Common myeloid progenitor, CD34-positive (primary cell): ENCODE measurements around the gene ARMC9.

Experiments used
- CTCF ChIA-PET: fragments of 350-600 bp; sonication (Branson Sonifier 250); formaldehyde crosslinking; loops from one replicate; lab custom pipeline; 2021; ENCODE audit warnings: antibody characterized with exemption; lab: Charles Lee
- POLR2A ChIA-PET: fragments of 350-600 bp; sonication (Branson Sonifier 250); formaldehyde crosslinking; loops from one replicate; lab custom pipeline; 2021; ENCODE audit warnings: antibody characterized with exemption; lab: Charles Lee
- DNase-seq, 3 donors: peaks; one replicate each; pipeline versions ENCODE4 v3.0.0 to v3.0.0-alpha.2; 2013
- H3K27ac ChIP-seq, 2 experiments: 1 replicate in 1 of 2; 2 replicates in 1 of 2; pipeline ENCODE4 v1.7.0; 2013; ENCODE audit warnings: inconsistent platforms in 2 of 2, low read length in 2 of 2, mild to moderate bottlenecking in 2 of 2, low read depth in 1 of 2, moderate library complexity in 1 of 2; ENCODE audit not compliant: severe bottlenecking in 2 of 2, insufficient read depth in 1 of 2, poor library complexity in 1 of 2
- H3K27me3 ChIP-seq, 5 experiments: replicated peaks in 2 of 5; 1 replicate in 3 of 5; 2 replicates in 2 of 5; pipeline versions ENCODE4 v1.6.1 to v1.7.0; 2013; ENCODE audit warnings: low read length in 4 of 5, mild to moderate bottlenecking in 2 of 5, moderate library complexity in 2 of 5, inconsistent platforms in 1 of 5; ENCODE audit not compliant: insufficient read depth in 5 of 5, control insufficient read depth in 4 of 5
- H3K36me3 ChIP-seq, 4 experiments: 1 replicate in 2 of 4; 2 replicates in 2 of 4; pipeline versions ENCODE4 v1.6.1 to v1.7.0; 2013; ENCODE audit warnings: low read length in 3 of 4, control low read depth in 1 of 4, mild to moderate bottlenecking in 1 of 4; ENCODE audit not compliant: control insufficient read depth in 4 of 4, insufficient read depth in 4 of 4
- H3K4me1 ChIP-seq, 4 experiments: 1 replicate in 3 of 4; 2 replicates in 1 of 4; pipeline versions ENCODE4 v1.6.1 to v1.7.1; 2013; ENCODE audit warnings: low read length in 3 of 4, mild to moderate bottlenecking in 3 of 4, control low read depth in 1 of 4, inconsistent platforms in 1 of 4, moderate library complexity in 1 of 4; ENCODE audit not compliant: control insufficient read depth in 4 of 4, insufficient read depth in 4 of 4; ENCODE audit errors: control extremely low read depth in 1 of 4
- H3K4me3 ChIP-seq, 7 experiments: 1 replicate in 4 of 7; 2 replicates in 3 of 7; pipeline versions ENCODE4 v1.5.1 to v1.7.0; 2013; ENCODE audit warnings: mild to moderate bottlenecking in 7 of 7, low read length in 6 of 7, moderate library complexity in 6 of 7, inconsistent platforms in 2 of 7, low read depth in 2 of 7, control low read depth in 1 of 7; ENCODE audit not compliant: insufficient read depth in 4 of 7, control insufficient read depth in 1 of 7; ENCODE audit errors: extremely low read depth in 1 of 7
- H3K9me3 ChIP-seq, 5 experiments: 1 replicate in 4 of 5; 2 replicates in 1 of 5; pipeline versions ENCODE4 v1.6.1 to v1.7.1; 2013; ENCODE audit warnings: low read length in 4 of 5, mild to moderate bottlenecking in 2 of 5, inconsistent platforms in 1 of 5, low read depth in 1 of 5, moderate library complexity in 1 of 5; ENCODE audit not compliant: control insufficient read depth in 4 of 5, insufficient read depth in 2 of 5; ENCODE audit errors: control extremely low read depth in 1 of 5
- WGBS: methylation state at CpG from one replicate; pipeline ENCODE4 v1.1.5; 2013; ENCODE audit not compliant: insufficient coverage; 5-methylcytosine and 5-hydroxymethylcytosine counted together

The ARMC9 gene

GRCh38 chr2:231353469-231353868 lies 155.0 kb downstream of the ARMC9 start:
- Histone ChIP-seq H3K27me3 (no peaks in the 10 kb centered on the region), H3K36me3 (no peaks in the 10 kb centered on the region), H3K9me3 (no peaks in the 10 kb centered on the region), H3K4me1 (peaks cover 0 to 6% (median 2%) of the 10 kb centered on the region in 4 experiments), H3K4me3 (no peak overlapping the region), H3K27ac (no peak overlapping the region)
- POLR2A ChIA-PET, result no interaction called here
- no peak for DNase-seq
- CTCF ChIA-PET, result no interaction called here
- WGBS, result 100% methylated on average over 5 of the region's 6 CpGs

GRCh38 chr2:231355508-231356465 lies 157.4 kb downstream of the ARMC9 start:
- Histone ChIP-seq H3K36me3 (no peaks in the 10 kb centered on the region), H3K27ac (no peak overlapping the region), H3K4me1 (peaks cover 0 to 6% (median 0%) of the 10 kb centered on the region in 4 experiments), H3K4me3 (no peak overlapping the region), H3K9me3 (no peaks in the 10 kb centered on the region), H3K27me3 (no peaks in the 10 kb centered on the region)
- ChIA-PET POLR2A (no interaction called here), CTCF (no interaction called here)
- WGBS, result 96% methylated on average over 21 of the region's 28 CpGs
- no peak for DNase-seq

GRCh38 chr2:231356466-231356844 lies 158.0 kb downstream of the ARMC9 start:
- H3K27ac ChIP-seq, result no peak overlapping the region
- DNase-seq, result no peak
- H3K4me3 ChIP-seq, result no peak overlapping the region
- ChIA-PET CTCF (no interaction called here), POLR2A (no interaction called here)
- H3K4me1 ChIP-seq, result peaks cover 0 to 13% (median 1%) of the 10 kb centered on the region in 4 experiments
- no peaks in the 10 kb centered on the region for H3K36me3 ChIP-seq
- no peaks in the 10 kb centered on the region for H3K27me3 ChIP-seq
- 69% methylated on average over 4 of the region's 5 CpGs for WGBS
- H3K9me3 ChIP-seq, result no peaks in the 10 kb centered on the region

- Histone ChIP-seq H3K9me3 (no peaks in the 10 kb centered on the region), H3K4me1 (peaks cover 0 to 19% (median 7%) of the 10 kb centered on the region in 4 experiments), H3K27me3 (no peaks in the 10 kb centered on the region), H3K27ac (no peak overlapping the region), H3K36me3 (no peaks in the 10 kb centered on the region), H3K4me3 (no peak overlapping the region)
- ChIA-PET POLR2A (no interaction called here), CTCF (interaction anchor here (0.6 kb wide), 1 partner anchor 10 kb away, joined by 3 read pairs; no protein-coding TSS in a partner anchor)
- WGBS, result 100% methylated on average over 7 of the region's 7 CpGs
- DNase-seq, result no peak
Measured at GRCh38 chr2:231357048-231357447, 158.6 kb downstream of the ARMC9 start.

- CTCF ChIA-PET, result no interaction called here
- H3K27me3 ChIP-seq, result no peaks in the 10 kb centered on the region
- H3K36me3 ChIP-seq, result no peaks in the 10 kb centered on the region
- H3K9me3 ChIP-seq, result no peaks in the 10 kb centered on the region
- H3K27ac ChIP-seq, result no peak overlapping the region
- no peak for DNase-seq
- no peak overlapping the region for H3K4me3 ChIP-seq
- POLR2A ChIA-PET, result no interaction called here
- 75% methylated on average over 4 of the region's 4 CpGs for WGBS
- peaks cover 0 to 28% (median 16%) of the 10 kb centered on the region in 4 experiments for H3K4me1 ChIP-seq
Measured at GRCh38 chr2:231357931-231358330, 159.5 kb downstream of the ARMC9 start.

GRCh38 chr2:231359441-231359840 lies 161.0 kb downstream of the ARMC9 start:
- Histone ChIP-seq H3K9me3 (no peaks in the 10 kb centered on the region), H3K27ac (no peak overlapping the region), H3K4me3 (no peak overlapping the region), H3K4me1 (peaks cover 0 to 33% (median 21%) of the 10 kb centered on the region in 4 experiments), H3K36me3 (no peaks in the 10 kb centered on the region), H3K27me3 (no peaks in the 10 kb centered on the region)
- CTCF ChIA-PET, result interaction anchor here (1.2 kb wide), 1 partner anchor 37 kb away, joined by 3 read pairs; no protein-coding TSS in a partner anchor
- 91% methylated on average over 8 of the region's 10 CpGs for WGBS
- DNase-seq, result no peak
- POLR2A ChIA-PET, result no interaction called here

- ChIA-PET POLR2A (no interaction called here), CTCF (interaction anchor here (1.2 kb wide), 1 partner anchor 37 kb away, joined by 3 read pairs; no protein-coding TSS in a partner anchor)
- no peaks in the 10 kb centered on the region for H3K9me3 ChIP-seq
- H3K27ac ChIP-seq, result no peak overlapping the region
- DNase-seq, result no peak
- no peaks in the 10 kb centered on the region for H3K27me3 ChIP-seq
- peaks cover 0 to 38% (median 25%) of the 10 kb centered on the region in 4 experiments for H3K4me1 ChIP-seq
- no peak overlapping the region for H3K4me3 ChIP-seq
- no peaks in the 10 kb centered on the region for H3K36me3 ChIP-seq
- 96% methylated on average over 9 of the region's 11 CpGs for WGBS
Measured at GRCh38 chr2:231359948-231360347, 161.5 kb downstream of the ARMC9 start.
